Subcutaneous abdominal adipose tissue (tissue), 5 donors: ENCODE data around the gene IER2.
A peak's percentile ranks its signal among the peaks of the same experiment; 100 is the strongest.

Experiments
- H3K27ac ChIP-seq: one replicate; pipeline ENCODE4 v1.7.0; 2013; ENCODE audit warnings: low read depth, mild to moderate bottlenecking, inconsistent platforms, low read length, moderate library complexity
- H3K27me3 ChIP-seq, 5 donors: one replicate each; pipeline ENCODE4 v1.7.0; 2013; ENCODE audit warnings: low read length in 5 of 5, inconsistent platforms in 1 of 5; ENCODE audit not compliant: control insufficient read depth in 5 of 5, insufficient read depth in 4 of 5
- H3K36me3 ChIP-seq, 5 donors: one replicate each; pipeline ENCODE4 v1.7.0; 2013; ENCODE audit warnings: low read length in 5 of 5; ENCODE audit not compliant: control insufficient read depth in 5 of 5, insufficient read depth in 5 of 5
- H3K4me1 ChIP-seq, 5 donors: one replicate each; pipeline ENCODE4 v1.7.0; 2013; ENCODE audit warnings: low read length in 5 of 5, mild to moderate bottlenecking in 3 of 5, moderate library complexity in 1 of 5; ENCODE audit not compliant: control insufficient read depth in 5 of 5, insufficient read depth in 5 of 5
- H3K4me3 ChIP-seq, 5 donors: one replicate each; pipeline ENCODE4 v1.7.0; 2013; ENCODE audit warnings: low read length in 5 of 5, low read depth in 1 of 5
- H3K9ac ChIP-seq, 5 donors: one replicate each; pipeline ENCODE4 v1.7.0; 2013; ENCODE audit warnings: low read length in 5 of 5, mild to moderate bottlenecking in 4 of 5, moderate library complexity in 3 of 5
- H3K9me3 ChIP-seq, 5 donors: one replicate each; pipeline ENCODE4 v1.7.0; 2013; ENCODE audit warnings: low read length in 5 of 5; ENCODE audit not compliant: control insufficient read depth in 5 of 5
- donor health status: healthy.
- donor health status: healthy.
- donor health status: healthy.
- donor health status: healthy.
- donor health status: healthy.

IER2 gene

GRCh38 chr19:13150187-13150930, at the start of gene IER2, which contains the start of gene STX10:
Gene IER2, plus strand, starts transcription at chr19:13150411. Its CDS starts 2,776 bp downstream, at chr19:13153187.
Gene STX10, minus strand, starts transcription at chr19:13150375. Its CDS starts 202 bp downstream, at chr19:13150173.
- peaks cover 0 to 2% (median under 1%) of the 10 kb centered on the region in 5 donors for H3K36me3 ChIP-seq
- peak within 1 kb of the TSS; percentile 95 to 100 (median 99) for H3K9ac ChIP-seq
- H3K27me3 ChIP-seq = no peaks in the 10 kb centered on the region
- H3K9me3 ChIP-seq = no peaks in the 10 kb centered on the region
- peak within 1 kb of the TSS; percentile 99 for H3K27ac ChIP-seq
- peaks cover 3 to 43% (median 34%) of the 10 kb centered on the region in 5 donors for H3K4me1 ChIP-seq
- H3K4me3 ChIP-seq = peak within 1 kb of the TSS; percentile 85 to 99 (median 97)

- peak overlapping the region; percentile 63 to 76 (median 69) for H3K4me3 ChIP-seq
- H3K27ac ChIP-seq = peak overlapping the region; percentile 83
- peaks cover 0 to 77% (median 55%) of the 10 kb centered on the region in 5 donors for H3K4me1 ChIP-seq
- H3K27me3 ChIP-seq = no peaks in the 10 kb centered on the region
- peak overlapping the region in 2 of 5 donors; percentile 66 to 68 for H3K9ac ChIP-seq
- H3K36me3 ChIP-seq = peaks cover 0 to 8% (median 6%) of the 10 kb centered on the region in 5 donors
- no peaks in the 10 kb centered on the region for H3K9me3 ChIP-seq
Observed at GRCh38 chr19:13100841-13101589, 49.2 kb upstream of the IER2 start.

- peak overlapping the region in 4 of 5 donors; percentile 72 to 83 (median 78) for H3K9ac ChIP-seq
- peak overlapping the region; percentile 63 to 76 (median 69) for H3K4me3 ChIP-seq
- H3K27ac ChIP-seq = peak overlapping the region; percentile 74
- peaks cover 0 to 8% (median 6%) of the 10 kb centered on the region in 5 donors for H3K36me3 ChIP-seq
- peaks cover 0 to 70% (median 55%) of the 10 kb centered on the region in 5 donors for H3K4me1 ChIP-seq
- H3K9me3 ChIP-seq = no peaks in the 10 kb centered on the region
- no peaks in the 10 kb centered on the region for H3K27me3 ChIP-seq
Observed at GRCh38 chr19:13101590-13102415, 48.4 kb upstream of the IER2 start.

- Histone ChIP-seq H3K9ac (peak overlapping the region in 4 of 5 donors; percentile 72 to 83 (median 78)), H3K9me3 (no peaks in the 10 kb centered on the region), H3K36me3 (peaks cover 0 to 9% (median 7%) of the 10 kb centered on the region in 5 donors), H3K4me1 (peaks cover 0 to 69% (median 55%) of the 10 kb centered on the region in 5 donors), H3K27ac (peak overlapping the region; percentile 74), H3K27me3 (no peaks in the 10 kb centered on the region), H3K4me3 (peak overlapping the region; percentile 63 to 76 (median 69))
Observed at GRCh38 chr19:13102416-13102665, 47.9 kb upstream of the IER2 start.

- H3K36me3 ChIP-seq = peaks cover 0 to 13% (median 11%) of the 10 kb centered on the region in 5 donors
- peak within 1 kb of the TSS; percentile 63 to 76 (median 69) for H3K4me3 ChIP-seq
- H3K27ac ChIP-seq = peak within 1 kb of the TSS; percentile 75
- peaks cover 0 to 69% (median 55%) of the 10 kb centered on the region in 5 donors for H3K4me1 ChIP-seq
- no peaks in the 10 kb centered on the region for H3K27me3 ChIP-seq
- H3K9me3 ChIP-seq = no peaks in the 10 kb centered on the region
- peak within 1 kb of the TSS in 4 of 5 donors; percentile 72 to 83 (median 78) for H3K9ac ChIP-seq
Observed at GRCh38 chr19:13102666-13103580, 47.3 kb upstream of the IER2 start, which contains the start of gene LYL1. Gene LYL1, minus strand, starts transcription at chr19:13102858. Its CDS starts 1,687 bp downstream, at chr19:13101171.

- Histone ChIP-seq H3K9ac (peak overlapping the region in 1 of 5 donors; percentile 83), H3K27me3 (no peaks in the 10 kb centered on the region), H3K36me3 (peaks cover 0 to 13% (median 11%) of the 10 kb centered on the region in 5 donors), H3K9me3 (no peaks in the 10 kb centered on the region), H3K27ac (peak overlapping the region; percentile 75), H3K4me3 (peak overlapping the region in 3 of 5 donors; percentile 35 to 76 (median 69)), H3K4me1 (peaks cover 0 to 64% (median 53%) of the 10 kb centered on the region in 5 donors)
Observed at GRCh38 chr19:13103581-13104359, 46.4 kb upstream of the IER2 start.

GRCh38 chr19:13104360-13104847, 45.8 kb upstream of the IER2 start:
- peaks cover 0 to 19% (median 15%) of the 10 kb centered on the region in 5 donors for H3K36me3 ChIP-seq
- H3K9me3 ChIP-seq = no peaks in the 10 kb centered on the region
- peak overlapping the region; percentile 75 for H3K27ac ChIP-seq
- H3K4me1 ChIP-seq = peaks cover 0 to 58% (median 49%) of the 10 kb centered on the region in 5 donors
- H3K9ac ChIP-seq = peak overlapping the region in 3 of 5 donors; percentile 1 to 53 (median 19)
- H3K27me3 ChIP-seq = no peaks in the 10 kb centered on the region
- H3K4me3 ChIP-seq = peak overlapping the region in 2 of 5 donors; percentile 35 to 59
